SK-N-SH (cell line): ENCODE measurements around the gene FLNA. TPM values are rescaled to one million over a fixed set of nuclear protein-coding genes. Genes with fewer than 3 reads are reported as not detected.

ENCODE experiments used
- CTCF ChIA-PET: fragments of 300-600, 350-600 bp; formaldehyde crosslinking; extraction: SDS; loops from one replicate; lab custom pipeline; 2021; lab: Yijun Ruan, JAX
- POLR2A ChIA-PET: fragments of 350-600 bp; sonication (Branson Sonifier 250); formaldehyde crosslinking; extraction: SDS; loops from one replicate; lab custom pipeline; 2020; ENCODE audit warnings: antibody characterized with exemption, inconsistent platforms; lab: Yijun Ruan, JAX
- DNase-seq: peaks from one replicate; pipeline ENCODE4 v3.0.0; 2012
- H2AFZ ChIP-seq: fragments of 200-600 bp; sonication (generic); 2 replicates; pipeline ENCODE4 v1.8.1; 2016; ENCODE audit warnings: antibody characterized with exemption, mild to moderate bottlenecking, low read depth
- H3F3A ChIP-seq: fragments of 200-600 bp; sonication (generic); replicated peaks from 2 replicates; pipeline ENCODE3; 2016; ENCODE audit warnings: antibody characterized with exemption, mild to moderate bottlenecking; ENCODE audit not compliant: insufficient read depth
- H3K27ac ChIP-seq, 2 experiments: fragments of 200-500 bp in 1 of 2; fragments of 200-600 bp in 1 of 2; sonication (Bioruptor generic) in 1 of 2; sonication (generic), shearing (Covaris generic) in 1 of 2; 2 replicates each; pipeline versions ENCODE4 v1.5.1 to v1.6.1; 2014 to 2016; ENCODE audit warnings: low read depth in 2 of 2, inconsistent platforms in 1 of 2, low read length in 1 of 2, mild to moderate bottlenecking in 1 of 2, mixed read lengths in 1 of 2
- H3K27me3 ChIP-seq: fragments of 200-600 bp; sonication (generic), shearing (Covaris generic); 2 replicates; pipeline ENCODE4 v1.6.1; 2016; ENCODE audit warnings: mixed run types; ENCODE audit not compliant: insufficient read depth
- H3K36me3 ChIP-seq, 2 experiments: fragments of 200-500 bp in 1 of 2; fragments of 200-600 bp in 1 of 2; sonication (Bioruptor generic) in 1 of 2; sonication (generic) in 1 of 2; replicated peaks in 1 of 2; 2 replicates each; pipeline versions ENCODE3 to v1.5.1; 2014 to 2016; ENCODE audit warnings: low read length in 1 of 2, mild to moderate bottlenecking in 1 of 2; ENCODE audit not compliant: insufficient read depth in 2 of 2, control insufficient read depth in 1 of 2
- H3K4me1 ChIP-seq, 2 experiments: fragments of 200-500 bp in 1 of 2; fragments of 200-600 bp in 1 of 2; sonication (Bioruptor generic) in 1 of 2; sonication (generic), shearing (Covaris generic) in 1 of 2; 2 replicates each; pipeline versions ENCODE4 v1.5.1 to v1.6.1; 2014 to 2016; ENCODE audit warnings: low read depth in 1 of 2, low read length in 1 of 2, mixed run types in 1 of 2; ENCODE audit not compliant: insufficient read depth in 2 of 2, control insufficient read depth in 1 of 2
- H3K4me2 ChIP-seq: fragments of 200-600 bp; sonication (generic), shearing (Covaris generic); 2 replicates; pipeline ENCODE4 v1.6.1; 2017; ENCODE audit warnings: mixed run types
- H3K4me3 ChIP-seq, 2 experiments: fragments of 200-500 bp in 1 of 2; fragments of 200-600 bp in 1 of 2; sonication (Bioruptor generic) in 1 of 2; sonication (generic), shearing (Covaris generic) in 1 of 2; 2 replicates each; pipeline versions ENCODE4 v1.5.1 to v1.8.1; 2014 to 2016; ENCODE audit warnings: low read depth in 2 of 2, inconsistent platforms in 1 of 2, low read length in 1 of 2, mild to moderate bottlenecking in 1 of 2, mixed read lengths in 1 of 2, moderate library complexity in 1 of 2
- H3K79me2 ChIP-seq: fragments of 200-600 bp; sonication (generic); 2 replicates; pipeline ENCODE4 v1.8.1; 2017; ENCODE audit warnings: mild to moderate bottlenecking; ENCODE audit not compliant: insufficient read depth
- H3K9ac ChIP-seq: fragments of 200-600 bp; sonication (generic); 2 replicates; pipeline ENCODE4 v1.6.1; 2017; ENCODE audit warnings: mixed run types
- H3K9me2 ChIP-seq: fragments of 200-600 bp; sonication (generic); 2 replicates; pipeline ENCODE4 v1.6.1; 2017; ENCODE audit warnings: mixed run types
- H3K9me3 ChIP-seq: fragments of 200-600 bp; sonication (generic); 2 replicates; pipeline ENCODE4 v1.6.1; 2017; ENCODE audit warnings: mixed run types, mild to moderate bottlenecking, moderate library complexity
- H4K20me1 ChIP-seq: fragments of 200-600 bp; sonication (generic); 2 replicates; pipeline ENCODE4 v1.6.1; 2017; ENCODE audit warnings: mild to moderate bottlenecking, mixed run types; ENCODE audit not compliant: insufficient read depth
- CTCF ChIP-seq: fragments of 200-600 bp; sonication (generic); IDR thresholded peaks from 2 replicates; pipeline ENCODE4 v1.6.1; 2017; ENCODE audit warnings: antibody characterized with exemption, mild to moderate bottlenecking, moderate library complexity
- EZH2phosphoT487 ChIP-seq: fragments of 200-600 bp; sonication (generic); IDR thresholded peaks from 2 replicates; pipeline ENCODE4 v1.6.1; 2017; ENCODE audit warnings: low read depth, mixed run types, mild to moderate bottlenecking, antibody characterized with exemption, moderate library complexity, borderline replicate concordance
- MAX ChIP-seq: IDR thresholded peaks from 2 replicates; pipeline ENCODE4 v1.4.0; 2012; ENCODE audit warnings: low read depth
- MEF2A ChIP-seq: IDR thresholded peaks from 2 replicates; pipeline ENCODE4 v1.4.0; 2012; ENCODE audit warnings: low read depth, borderline replicate concordance
- MXI1 ChIP-seq: IDR thresholded peaks from 2 replicates; pipeline ENCODE4 v1.6.1; 2012; ENCODE audit warnings: mild to moderate bottlenecking, low read depth, low read length, improper control_type of control experiment
- NRF1 ChIP-seq: IDR thresholded peaks from 2 replicates; pipeline ENCODE4 v1.6.1; 2012; ENCODE audit warnings: low read depth, mild to moderate bottlenecking, low read length
- POLR2AphosphoS5 ChIP-seq: IDR thresholded peaks from 2 replicates; pipeline ENCODE4 v1.6.1; 2012; ENCODE audit warnings: low read depth, low read length
- REST ChIP-seq: IDR thresholded peaks from 2 replicates; pipeline ENCODE4 v1.6.1; 2012; ENCODE audit warnings: mild to moderate bottlenecking, low read depth, low read length, moderate library complexity
- RXRA ChIP-seq: IDR thresholded peaks from 2 replicates; pipeline ENCODE4 v1.4.0; 2012; ENCODE audit warnings: low read depth, mild to moderate bottlenecking, borderline replicate concordance
- USF1 ChIP-seq: IDR thresholded peaks from 2 replicates; pipeline ENCODE4 v1.4.0; 2012; ENCODE audit warnings: low read depth, borderline replicate concordance
- USF2 ChIP-seq: fragments of 150-350 bp; IDR thresholded peaks from 2 replicates; pipeline ENCODE4 v1.6.1; 2017; ENCODE audit warnings: antibody characterized with exemption, low read length, low read depth, borderline replicate concordance
- WGBS: methylation state at CpG from one replicate; pipeline ENCODE4 v1.1.6; 2017; ENCODE audit warnings: low lambda C conversion rate; 5-methylcytosine and 5-hydroxymethylcytosine counted together
- polyA plus RNA-seq, 3 experiments: library from polyadenylated mRNA; depleted of rRNA; stranded (reverse); fragments of >200 nt; gene quantifications; 2 replicates each; pipeline ENCODE4 v1.2.3, GENCODE V29; 2012

Gene FLNA
- polyA plus RNA-seq, 1 of the 3 experiments (the other 2 are of a cell fraction), result 550 TPM

- no peaks in the 10 kb centered on the region for H3K9me2 ChIP-seq
- H3K36me3 ChIP-seq, result peaks cover 17 to 49% of the 10 kb centered on the region in 2 experiments
- H3K27me3 ChIP-seq, result no peaks in the 10 kb centered on the region
- peak overlapping the region; percentile 84; the same call in 1 of the 2 replicates for H3K4me2 ChIP-seq
- TF ChIP-seq MAX (no peak), REST (no peak), POLR2AphosphoS5 (0 out of 2 replicates have a peak, but pooled peaks have one; percentile 7), USF2 (no peak)
- H3K79me2 ChIP-seq, result peaks cover 96% of the 10 kb centered on the region
- H4K20me1 ChIP-seq, result peaks cover 76% of the 10 kb centered on the region
- peak overlapping the region in 1 of 2 experiments; percentile 98; a peak in 2 of 4 replicates for H3K27ac ChIP-seq
- H3K4me3 ChIP-seq, result no peak overlapping the region
- H3K4me1 ChIP-seq, result peaks cover 9 to 17% of the 10 kb centered on the region in 2 experiments; a peak in 2 of 4 replicates
- DNase-seq, result no peak
- peaks cover 26% of the 10 kb centered on the region for H3F3A ChIP-seq
- ChIA-PET CTCF (no interaction called here), POLR2A (interaction anchor here (1.5 to 1.8 kb wide), 2 partner anchors 12 to 19 kb away, joined by 3 to 4 read pairs; no protein-coding TSS in a partner anchor)
- WGBS, result 72% methylated on average over 23 of the region's 32 CpGs
- H3K9ac ChIP-seq, result no peak overlapping the region
- H2AFZ ChIP-seq, result no peak overlapping the region
- H3K9me3 ChIP-seq, result no peaks in the 10 kb centered on the region
Measured at GRCh38 chrX:154365997-154366665, 8.3 kb downstream of the FLNA start.

GRCh38 chrX:154365052-154365600 is 9.3 kb downstream of the FLNA start:
- Histone ChIP-seq H3K4me1 (peaks cover 9 to 17% of the 10 kb centered on the region in 2 experiments; a peak in 2 of 4 replicates), H3K9ac (no peak overlapping the region), H3K27me3 (no peaks in the 10 kb centered on the region), H3K79me2 (peaks cover 96% of the 10 kb centered on the region), H3K36me3 (peaks cover 17 to 57% of the 10 kb centered on the region in 2 experiments), H4K20me1 (peaks cover 84% of the 10 kb centered on the region), H2AFZ (no peak overlapping the region), H3K4me3 (no peak overlapping the region), H3K9me3 (no peaks in the 10 kb centered on the region), H3K9me2 (no peaks in the 10 kb centered on the region), H3K4me2 (no peak overlapping the region), H3K27ac (no peak overlapping the region; a peak in 1 of 4 replicates), H3F3A (peaks cover 30% of the 10 kb centered on the region)
- DNase-seq, result no peak
- CTCF ChIA-PET, result no interaction called here
- POLR2A ChIA-PET, result no interaction called here
- 68% methylated on average over 12 of the region's 20 CpGs for WGBS
- TF ChIP-seq EZH2phosphoT487 (no peak), MXI1 (no peak), MEF2A (no peak), MAX (no peak), REST (no peak), CTCF (no peak), NRF1 (no peak), RXRA (no peak), USF1 (no peak)
